ENCODE measurements around the gene ZNF275.

ZNF275 gene

GRCh38 chrX:153398275-153398960 lies 64.5 kb downstream of the ZNF275 start:
- no peak overlapping the region for H4K8ac ChIP-seq (ENCODE audit: low read depth, low read length)
- no peak overlapping the region for H2BK12ac ChIP-seq (ENCODE audit: low read length)
- H3K9ac ChIP-seq (ENCODE audit: low read length), result no peak overlapping the region
- no peak overlapping the region for H3K4me3 ChIP-seq (ENCODE audit: low read depth, low read length)
- no peak overlapping the region for H3K23ac ChIP-seq (ENCODE audit: low read length)
- H3K4ac ChIP-seq (ENCODE audit: low read depth, low read length), result no peak overlapping the region
- no peak overlapping the region for H3K27ac ChIP-seq (ENCODE audit: low read depth, low read length)
- no peak overlapping the region for H2AK5ac ChIP-seq (ENCODE audit: low read length)
- no peak overlapping the region for H4K91ac ChIP-seq (ENCODE audit: low read depth, low read length)
- H3K4me2 ChIP-seq (ENCODE audit: low read length), result no peak overlapping the region
- no peak overlapping the region for H3K18ac ChIP-seq (ENCODE audit: low read length)
- H2BK5ac ChIP-seq (ENCODE audit: low read depth, low read length, poor library complexity), result no peak overlapping the region
- DNase-seq, result no peak
- no peaks in the 10 kb centered on the region for H3K4me1 ChIP-seq (ENCODE audit: control insufficient read depth in 1 of 2, insufficient read depth in 2 of 2, low read length in 2 of 2)
- H3K79me1 ChIP-seq (ENCODE audit: low read length), result no peaks in the 10 kb centered on the region
- no peaks in the 10 kb centered on the region for H3K27me3 ChIP-seq (ENCODE audit: insufficient read depth, low read length)
- no peaks in the 10 kb centered on the region for H3K9me3 ChIP-seq (ENCODE audit: insufficient read depth, low read depth, low read length)
- H3K36me3 ChIP-seq (ENCODE audit: control insufficient read depth in 1 of 2, insufficient read depth in 2 of 2, low read length in 2 of 2), result no peaks in the 10 kb centered on the region
- H2AFZ ChIP-seq (ENCODE audit: insufficient read depth, low read length, poor library complexity), result no peak overlapping the region
- WGBS (ENCODE audit: extremely low coverage, insufficient coverage, insufficient read length), result no CpG with 5 or more reads among the region's 17 CpGs
- H2BK120ac ChIP-seq (ENCODE audit: insufficient read depth, low read length, poor library complexity), result no peak overlapping the region
- no peak overlapping the region for H4K12ac ChIP-seq (ENCODE audit: low read depth, low read length)
- no peaks in the 10 kb centered on the region for H3K79me2 ChIP-seq (ENCODE audit: control insufficient read depth, insufficient read depth, low read length, poor library complexity)
- no peak overlapping the region for H3K14ac ChIP-seq (ENCODE audit: low read length)

- H3K4me3 ChIP-seq (ENCODE audit: low read depth, low read length), result no peak overlapping the region
- H3K27ac ChIP-seq (ENCODE audit: low read depth, low read length), result no peak overlapping the region
- no peak overlapping the region for H3K14ac ChIP-seq (ENCODE audit: low read length)
- no peak overlapping the region for H3K18ac ChIP-seq (ENCODE audit: low read length)
- H2AFZ ChIP-seq (ENCODE audit: insufficient read depth, low read length, poor library complexity), result no peak overlapping the region
- H4K91ac ChIP-seq (ENCODE audit: low read depth, low read length), result no peak overlapping the region
- H3K4me2 ChIP-seq (ENCODE audit: low read length), result no peak overlapping the region
- no peak overlapping the region for H2AK5ac ChIP-seq (ENCODE audit: low read length)
- H3K9me3 ChIP-seq (ENCODE audit: insufficient read depth, low read depth, low read length), result no peaks in the 10 kb centered on the region
- no peak overlapping the region for H3K4ac ChIP-seq (ENCODE audit: low read depth, low read length)
- no peaks in the 10 kb centered on the region for H3K36me3 ChIP-seq (ENCODE audit: control insufficient read depth in 1 of 2, insufficient read depth in 2 of 2, low read length in 2 of 2)
- no peaks in the 10 kb centered on the region for H3K27me3 ChIP-seq (ENCODE audit: insufficient read depth, low read length)
- H3K79me2 ChIP-seq (ENCODE audit: control insufficient read depth, insufficient read depth, low read length, poor library complexity), result no peaks in the 10 kb centered on the region
- peak in 1 of 2 donors; percentile 36 for DNase-seq
- no peak overlapping the region for H2BK12ac ChIP-seq (ENCODE audit: low read length)
- H4K12ac ChIP-seq (ENCODE audit: low read depth, low read length), result no peak overlapping the region
- WGBS (ENCODE audit: extremely low coverage, insufficient coverage, insufficient read length), result no CpG with 5 or more reads among the region's 60 CpGs
- H3K4me1 ChIP-seq (ENCODE audit: control insufficient read depth in 1 of 2, insufficient read depth in 2 of 2, low read length in 2 of 2), result no peaks in the 10 kb centered on the region
- H2BK5ac ChIP-seq (ENCODE audit: low read depth, low read length, poor library complexity), result no peak overlapping the region
- H4K8ac ChIP-seq (ENCODE audit: low read depth, low read length), result no peak overlapping the region
- no peaks in the 10 kb centered on the region for H3K79me1 ChIP-seq (ENCODE audit: low read length)
- H3K23ac ChIP-seq (ENCODE audit: low read length), result no peak overlapping the region
- no peak overlapping the region for H3K9ac ChIP-seq (ENCODE audit: low read length)
- no peak overlapping the region for H2BK120ac ChIP-seq (ENCODE audit: insufficient read depth, low read length, poor library complexity)
Observed at GRCh38 chrX:153400146-153401132, 66.5 kb downstream of the ZNF275 start.

- H3K4me2 ChIP-seq (ENCODE audit: low read length), result no peak within 1 kb of the TSS
- no peak within 1 kb of the TSS for H2BK12ac ChIP-seq (ENCODE audit: low read length)
- no peak for DNase-seq
- H4K8ac ChIP-seq (ENCODE audit: low read depth, low read length), result no peak within 1 kb of the TSS
- H3K4ac ChIP-seq (ENCODE audit: low read depth, low read length), result no peak within 1 kb of the TSS
- H3K79me1 ChIP-seq (ENCODE audit: low read length), result no peaks in the 10 kb centered on the region
- WGBS (ENCODE audit: extremely low coverage, insufficient coverage, insufficient read length), result no CpG with 5 or more reads among the region's 29 CpGs
- no peak within 1 kb of the TSS for H3K4me3 ChIP-seq (ENCODE audit: low read depth, low read length)
- no peaks in the 10 kb centered on the region for H3K36me3 ChIP-seq (ENCODE audit: control insufficient read depth in 1 of 2, insufficient read depth in 2 of 2, low read length in 2 of 2)
- no peak within 1 kb of the TSS for H3K18ac ChIP-seq (ENCODE audit: low read length)
- no peak within 1 kb of the TSS for H3K9ac ChIP-seq (ENCODE audit: low read length)
- no peak within 1 kb of the TSS for H3K23ac ChIP-seq (ENCODE audit: low read length)
- H4K12ac ChIP-seq (ENCODE audit: low read depth, low read length), result no peak within 1 kb of the TSS
- H3K9me3 ChIP-seq (ENCODE audit: insufficient read depth, low read depth, low read length), result no peaks in the 10 kb centered on the region
- H2AFZ ChIP-seq (ENCODE audit: insufficient read depth, low read length, poor library complexity), result no peak within 1 kb of the TSS
- no peaks in the 10 kb centered on the region for H3K27me3 ChIP-seq (ENCODE audit: insufficient read depth, low read length)
- no peak within 1 kb of the TSS for H2AK5ac ChIP-seq (ENCODE audit: low read length)
- H3K14ac ChIP-seq (ENCODE audit: low read length), result no peak within 1 kb of the TSS
- H3K27ac ChIP-seq (ENCODE audit: low read depth, low read length), result no peak within 1 kb of the TSS
- H3K4me1 ChIP-seq (ENCODE audit: control insufficient read depth in 1 of 2, insufficient read depth in 2 of 2, low read length in 2 of 2), result no peaks in the 10 kb centered on the region
- H2BK5ac ChIP-seq (ENCODE audit: low read depth, low read length, poor library complexity), result no peak within 1 kb of the TSS
- H3K79me2 ChIP-seq (ENCODE audit: control insufficient read depth, insufficient read depth, low read length, poor library complexity), result no peaks in the 10 kb centered on the region
- H2BK120ac ChIP-seq (ENCODE audit: insufficient read depth, low read length, poor library complexity), result no peak within 1 kb of the TSS
- H4K91ac ChIP-seq (ENCODE audit: low read depth, low read length), result no peak within 1 kb of the TSS
Observed at GRCh38 chrX:153401133-153401764, 67.3 kb downstream of the ZNF275 start, which contains the start of gene PNMA6E. Gene PNMA6E (minus strand): TSS chrX:153401350. CDS start chrX:153398849, 2,501 bp downstream.

Measured in trophoblast cell (in vitro differentiated cells and primary cell).